Erythroblast (primary cell): Measurements from ENCODE around the gene TRAPPC5.

Experiments
- GATA1 ChIP-seq: IDR thresholded peaks from 2 replicates; pipeline ENCODE4 v1.6.1; 2011; ENCODE audit warnings: low read depth, mild to moderate bottlenecking, control low read depth, low read length, moderate library complexity
- POLR2A ChIP-seq: IDR thresholded peaks from 2 replicates; pipeline ENCODE4 v1.6.1; 2011; ENCODE audit warnings: mild to moderate bottlenecking, low read length

- no peak for TF ChIP-seq POLR2A
- no peak for TF ChIP-seq GATA1
Observed at GRCh38 chr19:7734220-7735203, 53.9 kb downstream of the TRAPPC5 start.
